ENCODE data around the gene ZNF665. TPM values are rescaled to one million over a fixed set of nuclear protein-coding genes. Genes with fewer than 3 reads are reported as not detected.

The ZNF665 gene
- polyA plus RNA-seq, 2 of the 4 experiments (the other 2 are of a cell fraction): not detected

DNA sequence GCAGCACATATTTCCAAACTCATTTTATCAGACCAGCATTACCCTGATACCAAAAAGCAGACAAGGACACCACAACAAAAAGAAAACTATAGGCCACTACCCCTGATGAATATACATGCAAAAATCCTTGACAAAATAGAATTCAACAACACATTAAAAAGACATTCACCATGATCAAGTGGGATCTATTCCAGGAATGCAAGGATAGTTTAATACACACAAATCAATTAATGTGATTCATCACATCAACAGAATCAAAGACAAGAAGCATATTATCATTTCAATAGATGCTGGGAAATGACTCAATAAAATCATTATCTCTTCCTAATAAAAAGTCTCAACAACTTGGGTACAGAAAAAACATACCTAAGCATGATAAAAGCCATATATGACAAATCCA lies 45.5 kb downstream of the ZNF665 start (continued):
- TF ChIP-seq, protein P1, sequence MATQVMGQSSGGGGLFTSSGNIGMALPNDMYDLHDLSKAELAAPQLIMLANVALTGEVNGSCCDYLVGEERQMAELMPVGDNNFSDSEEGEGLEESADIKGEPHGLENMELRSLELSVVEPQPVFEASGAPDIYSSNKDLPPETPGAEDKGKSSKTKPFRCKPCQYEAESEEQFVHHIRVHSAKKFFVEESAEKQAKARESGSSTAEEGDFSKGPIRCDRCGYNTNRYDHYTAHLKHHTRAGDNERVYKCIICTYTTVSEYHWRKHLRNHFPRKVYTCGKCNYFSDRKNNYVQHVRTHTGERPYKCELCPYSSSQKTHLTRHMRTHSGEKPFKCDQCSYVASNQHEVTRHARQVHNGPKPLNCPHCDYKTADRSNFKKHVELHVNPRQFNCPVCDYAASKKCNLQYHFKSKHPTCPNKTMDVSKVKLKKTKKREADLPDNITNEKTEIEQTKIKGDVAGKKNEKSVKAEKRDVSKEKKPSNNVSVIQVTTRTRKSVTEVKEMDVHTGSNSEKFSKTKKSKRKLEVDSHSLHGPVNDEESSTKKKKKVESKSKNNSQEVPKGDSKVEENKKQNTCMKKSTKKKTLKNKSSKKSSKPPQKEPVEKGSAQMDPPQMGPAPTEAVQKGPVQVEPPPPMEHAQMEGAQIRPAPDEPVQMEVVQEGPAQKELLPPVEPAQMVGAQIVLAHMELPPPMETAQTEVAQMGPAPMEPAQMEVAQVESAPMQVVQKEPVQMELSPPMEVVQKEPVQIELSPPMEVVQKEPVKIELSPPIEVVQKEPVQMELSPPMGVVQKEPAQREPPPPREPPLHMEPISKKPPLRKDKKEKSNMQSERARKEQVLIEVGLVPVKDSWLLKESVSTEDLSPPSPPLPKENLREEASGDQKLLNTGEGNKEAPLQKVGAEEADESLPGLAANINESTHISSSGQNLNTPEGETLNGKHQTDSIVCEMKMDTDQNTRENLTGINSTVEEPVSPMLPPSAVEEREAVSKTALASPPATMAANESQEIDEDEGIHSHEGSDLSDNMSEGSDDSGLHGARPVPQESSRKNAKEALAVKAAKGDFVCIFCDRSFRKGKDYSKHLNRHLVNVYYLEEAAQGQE (IDR thresholded peaks at IDR 0.05): no peak
- no peak for TF ChIP-seq E2F6 (IDR thresholded peaks at IDR 0.05; ENCODE audit: borderline replicate concordance, low read depth)

DNA sequence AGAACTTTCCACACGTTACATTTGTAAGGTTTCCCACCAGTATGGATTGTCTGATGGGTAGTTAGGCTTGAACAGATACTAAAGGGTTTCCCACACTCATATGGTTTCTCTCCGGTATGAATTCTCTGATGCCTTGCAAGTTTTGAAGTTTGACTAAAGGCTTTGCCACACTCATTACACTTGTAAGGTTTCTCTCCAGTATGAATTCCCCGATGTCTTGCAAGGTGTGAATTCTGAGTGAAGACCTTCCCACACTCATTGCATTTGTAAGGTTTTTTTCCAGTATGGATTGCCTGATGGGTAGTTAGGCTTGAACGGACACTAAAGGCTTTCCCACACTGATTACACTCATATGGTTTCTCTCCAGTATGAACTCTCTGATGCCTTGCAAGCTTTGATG lies 52.8 kb downstream of the ZNF665 start:
- FAIRE-seq: no peak

More for the DNA sequence above, 52.8 kb downstream of the ZNF665 start:
- ChIA-PET CTCF (no interaction called here), POLR2A (no interaction called here)
- WGBS (ENCODE audit: missing lambda C conversion rate): 21% methylated on average over 4 of the region's 4 CpGs
- Histone ChIP-seq H3K4me1 (no peaks in the 10 kb centered on the region), H3K27ac (no peak overlapping the region), H3K4me2 (no peak overlapping the region), H3K9me3 (peaks cover 75% of the 10 kb centered on the region; the same call in 2 of the 3 replicates), H3K4me3 (no peak overlapping the region)
- DNase-seq (ENCODE audit: low read depth in 1 of 2, low spot score in 1 of 2) (no peak), ATAC-seq (no peak)
- TF ChIP-seq MYC (IDR thresholded peaks at IDR 0.05; ENCODE audit: borderline replicate concordance, low read length) (no peak), SREBF2 (IDR thresholded peaks at IDR 0.05) (no peak), MAFK (IDR thresholded peaks at IDR 0.05; ENCODE audit: partially characterized antibody) (no peak), HES2 (IDR thresholded peaks at IDR 0.05) (no peak), JUNB (IDR thresholded peaks at IDR 0.05) (no peak), FOXS1 (CRISPR knock-in tag; IDR thresholded peaks at IDR 0.05) (no peak), EHMT2 (IDR thresholded peaks at IDR 0.05; ENCODE audit: low read depth) (no peak), MAZ (IDR thresholded peaks at IDR 0.05; ENCODE audit: borderline replicate concordance, low read depth, low read length) (no peak), ZC3H11A (IDR thresholded peaks at IDR 0.05) (no peak), HMGXB4 (CRISPR knock-in tag; IDR thresholded peaks at IDR 0.05; ENCODE audit: borderline replicate concordance) (no peak), ELK1 (IDR thresholded peaks at IDR 0.05; ENCODE audit: low read depth, low read length) (no peak), KDM5A (IDR thresholded peaks at IDR 0.05) (no peak), ZSCAN20 (CRISPR knock-in tag; IDR thresholded peaks at IDR 0.05) (no peak), SMC3 (IDR thresholded peaks at IDR 0.05) (no peak), RARB (CRISPR knock-in tag; IDR thresholded peaks at IDR 0.05) (no peak), JUN (IDR thresholded peaks at IDR 0.05) (no peak), GATA3 (IDR thresholded peaks at IDR 0.05; ENCODE audit: borderline replicate concordance) (no peak), CEBPB (IDR thresholded peaks at IDR 0.05) (no peak), TFCP2L1 (CRISPR knock-in tag; IDR thresholded peaks at IDR 0.05) (no peak)
- TF ChIP-seq, protein P2, sequence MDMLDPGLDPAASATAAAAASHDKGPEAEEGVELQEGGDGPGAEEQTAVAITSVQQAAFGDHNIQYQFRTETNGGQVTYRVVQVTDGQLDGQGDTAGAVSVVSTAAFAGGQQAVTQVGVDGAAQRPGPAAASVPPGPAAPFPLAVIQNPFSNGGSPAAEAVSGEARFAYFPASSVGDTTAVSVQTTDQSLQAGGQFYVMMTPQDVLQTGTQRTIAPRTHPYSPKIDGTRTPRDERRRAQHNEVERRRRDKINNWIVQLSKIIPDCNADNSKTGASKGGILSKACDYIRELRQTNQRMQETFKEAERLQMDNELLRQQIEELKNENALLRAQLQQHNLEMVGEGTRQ (IDR thresholded peaks at IDR 0.05): no peak

All from A549 (cell line).